HG03025 (cell line): ENCODE data around the gene HMMR.
"Not testable (repeated sequence)": the region's sequence is repeated elsewhere in the genome, so short reads cannot be mapped to it uniquely, and the experiment has no call there.

Source experiments
- ATAC-seq: cut with Tn5 transposase; IDR thresholded peaks from one replicate; pipeline ENCODE4 v1.9.1; 2021; ENCODE audit warnings: mild to moderate bottlenecking, moderate library complexity; ENCODE audit not compliant: unreplicated experiment, low FRiP score

HMMR gene

GRCh38 chr5:163504079-163504931 lies 43.9 kb downstream of the HMMR start:
- ATAC-seq, result no peak

GRCh38 chr5:163505049-163505367 lies 44.6 kb downstream of the HMMR start:
- peak; percentile 0 for ATAC-seq

GRCh38 chr5:163505368-163506094 lies 45.1 kb downstream of the HMMR start, which contains the start of gene MAT2B:
MAT2B (plus strand) TSS chr5:163505619; CDS start chr5:163505687, 68 bp downstream.
- ATAC-seq, result peak; percentile 88

- ATAC-seq, result peak; percentile 13
Measured at GRCh38 chr5:163506095-163506457, 45.6 kb downstream of the HMMR start.

- ATAC-seq, result no peak
Measured at GRCh38 chr5:163506726-163507125, 46.3 kb downstream of the HMMR start.

- no peak for ATAC-seq
Measured at GRCh38 chr5:163508753-163509152, 48.3 kb downstream of the HMMR start.

GRCh38 chr5:163509291-163509951 lies 49.0 kb downstream of the HMMR start:
- ATAC-seq, result no peak

- ATAC-seq, result no peak
Measured at GRCh38 chr5:163512526-163512925, 52.1 kb downstream of the HMMR start.

- no peak for ATAC-seq
Measured at GRCh38 chr5:163525096-163525495, 64.7 kb downstream of the HMMR start.

GRCh38 chr5:163529698-163530097 lies 69.3 kb downstream of the HMMR start:
- ATAC-seq, result no peak

GRCh38 chr5:163531272-163531671 lies 70.8 kb downstream of the HMMR start:
- ATAC-seq, result no peak

- ATAC-seq, result no peak
Measured at GRCh38 chr5:163532171-163533084, 72.0 kb downstream of the HMMR start.

- no peak for ATAC-seq
Measured at GRCh38 chr5:163533223-163533622, 72.8 kb downstream of the HMMR start.

GRCh38 chr5:163534492-163535094 lies 74.2 kb downstream of the HMMR start:
- ATAC-seq, result no peak

GRCh38 chr5:163535290-163535689 lies 74.9 kb downstream of the HMMR start:
- ATAC-seq, result no peak

GRCh38 chr5:163536442-163536841 lies 76.0 kb downstream of the HMMR start:
- ATAC-seq, result not testable (repeated sequence)

- no peak for ATAC-seq
Measured at GRCh38 chr5:163540696-163541095, 80.3 kb downstream of the HMMR start.
